ENCODE results near the gene CHIT1. TPM values are rescaled to one million over a fixed set of nuclear protein-coding genes. Genes with fewer than 3 reads are reported as not detected.

Gene CHIT1
- total RNA-seq, 1 donor from 2014 or later = under 0.01 TPM

DNA sequence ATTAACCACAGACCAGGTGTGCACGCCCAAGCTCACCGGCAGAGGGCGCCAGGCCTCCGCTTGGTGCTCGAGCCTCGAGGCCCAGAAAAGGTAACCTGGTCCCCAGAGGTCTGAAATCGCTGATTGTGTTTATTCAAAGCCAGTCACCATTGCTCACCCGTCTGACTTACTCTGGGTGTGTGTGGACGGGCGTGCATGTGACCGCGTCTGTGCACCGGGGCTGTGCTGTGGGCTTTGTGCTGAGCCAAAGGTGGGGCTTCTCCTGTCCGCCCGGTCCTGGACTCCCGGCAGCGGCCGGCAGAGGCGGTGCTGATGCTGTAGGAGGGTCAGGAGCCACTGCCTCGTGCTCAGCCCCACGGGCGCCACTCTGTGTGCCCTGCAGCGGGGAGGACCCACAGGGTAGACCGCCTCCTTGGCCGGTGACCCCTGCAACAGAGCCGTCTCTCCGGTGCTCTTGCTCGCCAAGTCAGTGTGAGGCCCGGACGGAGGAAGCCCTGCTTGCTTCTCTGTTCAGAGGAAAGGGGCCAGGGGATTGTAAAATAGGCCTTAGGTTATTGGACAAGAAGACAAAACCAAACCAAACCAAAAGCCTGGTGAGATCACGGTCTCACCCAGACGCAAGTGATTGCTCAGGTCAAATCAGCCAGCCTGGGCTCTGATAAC lies 43.9 kb upstream of the CHIT1 start:
- Histone ChIP-seq H3K9ac (ENCODE audit: low read depth in 1 of 3, low read length in 3 of 3) (peak overlapping the region; percentile 48 to 83 (median 64)), H3K27me3 (ENCODE audit: control insufficient read depth in 3 of 3, insufficient read depth in 3 of 3, low read length in 3 of 3) (no peaks in the 10 kb centered on the region), H3K4me1 (ENCODE audit: control insufficient read depth in 3 of 3, insufficient read depth in 3 of 3, low read length in 3 of 3) (peaks cover 78 to 90% (median 89%) of the 10 kb centered on the region in 3 donors), H3K27ac (ENCODE audit: low read depth, low read length) (peak overlapping the region; percentile 98), H3K4me3 (ENCODE audit: low read length in 3 of 3) (peak overlapping the region; percentile 45 to 71 (median 62)), H3K9me3 (ENCODE audit: control insufficient read depth in 3 of 3, low read length in 3 of 3) (no peaks in the 10 kb centered on the region), H3K36me3 (ENCODE audit: control insufficient read depth in 3 of 3, insufficient read depth in 3 of 3, low read length in 3 of 3) (no peaks in the 10 kb centered on the region)

DNA sequence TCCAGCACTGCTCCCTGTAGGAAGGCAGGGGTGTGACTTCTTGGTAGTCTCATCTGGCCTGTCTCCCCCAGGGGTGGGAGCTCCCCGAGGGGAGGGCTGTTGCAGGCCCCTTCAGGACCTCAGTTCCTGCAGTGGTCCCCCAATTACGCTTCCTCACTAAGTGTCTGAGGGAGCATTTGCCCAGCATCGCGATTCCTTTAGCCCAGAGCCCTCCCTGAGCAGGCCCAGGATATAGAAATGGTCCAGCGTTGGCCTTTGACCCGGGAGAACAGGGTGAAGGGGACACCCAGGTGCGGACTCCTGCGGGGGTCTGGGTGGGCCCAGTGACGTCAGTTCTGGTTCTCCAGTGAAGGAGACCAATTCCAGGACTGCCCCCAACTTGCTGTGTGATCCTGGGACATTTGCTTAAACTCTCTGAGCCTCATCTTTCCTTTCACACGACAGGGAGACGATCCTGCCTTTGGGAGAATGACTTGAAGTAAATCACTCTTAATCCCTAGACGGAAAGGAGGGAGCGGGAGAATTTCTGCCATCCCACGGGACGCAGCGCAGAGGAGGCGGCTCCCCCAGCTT lies 43.2 kb upstream of the CHIT1 start:
- Histone ChIP-seq H3K9me3 (ENCODE audit: control insufficient read depth in 3 of 3, low read length in 3 of 3) (no peaks in the 10 kb centered on the region), H3K4me1 (ENCODE audit: control insufficient read depth in 3 of 3, insufficient read depth in 3 of 3, low read length in 3 of 3) (peaks cover 75 to 86% (median 86%) of the 10 kb centered on the region in 3 donors), H3K27ac (ENCODE audit: low read depth, low read length) (peak overlapping the region; percentile 98), H3K27me3 (ENCODE audit: control insufficient read depth in 3 of 3, insufficient read depth in 3 of 3, low read length in 3 of 3) (no peaks in the 10 kb centered on the region), H3K9ac (ENCODE audit: low read depth in 1 of 3, low read length in 3 of 3) (peak overlapping the region in 2 of 3 donors; percentile 64 to 83), H3K36me3 (ENCODE audit: control insufficient read depth in 3 of 3, insufficient read depth in 3 of 3, low read length in 3 of 3) (no peaks in the 10 kb centered on the region), H3K4me3 (ENCODE audit: low read length in 3 of 3) (peak overlapping the region in 2 of 3 donors; percentile 45 to 62)

DNA sequence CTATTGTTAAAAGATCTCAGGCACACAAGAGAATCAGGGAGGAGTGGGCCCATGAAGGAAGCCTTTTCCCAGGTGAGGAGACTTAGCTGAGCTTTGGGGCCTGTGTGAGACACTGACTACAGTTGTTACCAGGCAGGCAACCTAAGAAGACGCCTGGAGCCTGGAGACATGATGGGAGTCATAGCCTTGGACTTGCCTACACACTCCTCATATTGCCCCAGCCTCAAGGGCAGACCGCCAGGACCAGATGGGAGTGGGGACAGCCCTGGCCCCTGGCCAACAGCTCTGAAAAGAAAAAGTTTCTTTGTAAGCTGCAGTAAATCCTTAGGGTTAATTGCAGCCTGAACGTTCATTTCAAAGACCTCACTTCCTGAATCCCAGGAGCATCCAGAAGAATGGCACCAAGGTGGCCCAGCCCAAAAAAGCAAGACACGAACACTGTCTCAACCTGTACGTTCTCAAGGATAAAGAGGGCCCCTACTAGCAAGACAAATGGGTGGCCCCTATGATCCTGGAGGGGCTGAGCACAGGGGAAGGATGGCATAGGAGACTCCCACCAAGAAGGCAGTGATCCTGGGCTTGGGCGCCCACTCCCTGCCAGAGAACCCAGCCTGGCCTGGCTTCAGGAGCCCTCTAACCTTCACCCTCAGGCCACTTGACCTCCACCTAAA lies 42.6 kb upstream of the CHIT1 start:
- Histone ChIP-seq H3K27me3 (ENCODE audit: control insufficient read depth in 3 of 3, insufficient read depth in 3 of 3, low read length in 3 of 3) (no peaks in the 10 kb centered on the region), H3K36me3 (ENCODE audit: control insufficient read depth in 3 of 3, insufficient read depth in 3 of 3, low read length in 3 of 3) (no peaks in the 10 kb centered on the region), H3K27ac (ENCODE audit: low read depth, low read length) (no peak overlapping the region), H3K4me1 (ENCODE audit: control insufficient read depth in 3 of 3, insufficient read depth in 3 of 3, low read length in 3 of 3) (peaks cover 71 to 83% (median 82%) of the 10 kb centered on the region in 3 donors), H3K9ac (ENCODE audit: low read depth in 1 of 3, low read length in 3 of 3) (peak overlapping the region in 2 of 3 donors; percentile 21 to 83), H3K4me3 (ENCODE audit: low read length in 3 of 3) (no peak overlapping the region), H3K9me3 (ENCODE audit: control insufficient read depth in 3 of 3, low read length in 3 of 3) (no peaks in the 10 kb centered on the region)

DNA sequence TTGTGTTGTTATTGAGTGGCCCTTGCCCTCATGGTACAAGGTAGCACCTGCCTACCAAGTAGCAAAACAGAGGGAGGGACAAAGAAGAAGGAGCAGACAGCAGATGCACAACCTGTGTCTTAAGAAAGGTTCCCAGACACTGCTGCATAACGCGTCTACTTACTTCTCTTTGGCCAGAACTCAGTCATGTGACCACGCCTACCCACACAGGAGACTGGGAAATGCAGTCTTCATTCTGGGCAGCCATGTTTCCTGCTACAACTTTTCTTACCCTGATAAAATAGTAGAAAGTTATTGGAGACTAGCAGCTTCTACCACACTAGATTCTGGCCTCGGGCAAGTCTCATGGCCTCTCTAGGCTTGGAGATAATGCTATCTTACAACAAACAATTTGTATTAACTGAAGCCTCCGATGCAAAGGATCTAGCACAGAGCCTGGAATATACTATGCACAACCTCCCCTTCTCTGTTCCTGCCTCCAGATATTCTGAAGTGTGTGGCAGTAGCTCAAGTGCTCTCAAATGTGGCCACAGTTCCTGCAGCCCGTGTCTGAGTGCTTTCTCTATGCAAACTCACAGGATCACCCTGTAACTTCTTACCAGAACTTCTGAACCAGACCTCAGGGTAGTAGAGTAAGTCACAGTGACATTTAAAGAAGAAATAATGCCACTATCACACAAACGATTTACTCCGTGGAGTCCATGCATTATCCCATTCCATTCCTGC lies 41.7 kb upstream of the CHIT1 start:
- Histone ChIP-seq H3K36me3 (ENCODE audit: control insufficient read depth in 3 of 3, insufficient read depth in 3 of 3, low read length in 3 of 3) (no peaks in the 10 kb centered on the region), H3K9me3 (ENCODE audit: control insufficient read depth in 3 of 3, low read length in 3 of 3) (no peaks in the 10 kb centered on the region), H3K4me3 (ENCODE audit: low read length in 3 of 3) (peak overlapping the region in 2 of 3 donors; percentile 22 to 41), H3K27ac (ENCODE audit: low read depth, low read length) (peak overlapping the region; percentile 69), H3K9ac (ENCODE audit: low read depth in 1 of 3, low read length in 3 of 3) (peak overlapping the region in 2 of 3 donors; percentile 28 to 69), H3K4me1 (ENCODE audit: control insufficient read depth in 3 of 3, insufficient read depth in 3 of 3, low read length in 3 of 3) (peaks cover 62 to 75% (median 73%) of the 10 kb centered on the region in 3 donors), H3K27me3 (ENCODE audit: control insufficient read depth in 3 of 3, insufficient read depth in 3 of 3, low read length in 3 of 3) (no peaks in the 10 kb centered on the region)

DNA sequence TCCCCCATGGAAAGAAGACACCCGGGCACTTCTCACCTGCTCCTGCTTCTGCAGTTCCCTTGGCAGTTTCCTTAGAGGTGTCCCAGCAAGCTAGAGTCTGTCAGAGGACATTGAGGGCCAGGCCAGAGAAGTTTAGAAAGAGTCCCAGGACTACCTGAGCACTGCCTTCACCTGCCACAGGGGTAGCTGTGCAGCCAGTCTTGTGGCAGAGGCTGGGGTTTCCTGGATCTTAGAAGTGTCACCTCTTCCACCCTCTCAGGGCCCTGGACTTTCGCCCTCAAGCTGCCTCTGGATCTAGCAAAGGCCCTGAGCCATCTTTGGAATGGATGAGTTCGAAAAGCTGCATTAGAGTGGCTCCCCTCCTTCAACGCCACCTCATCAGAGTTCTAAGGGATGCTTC lies 41.0 kb upstream of the CHIT1 start:
- H3K36me3 ChIP-seq (ENCODE audit: control insufficient read depth in 3 of 3, insufficient read depth in 3 of 3, low read length in 3 of 3) = no peaks in the 10 kb centered on the region
- H3K4me1 ChIP-seq (ENCODE audit: control insufficient read depth in 3 of 3, insufficient read depth in 3 of 3, low read length in 3 of 3) = peaks cover 56 to 68% (median 67%) of the 10 kb centered on the region in 3 donors
- no peaks in the 10 kb centered on the region for H3K9me3 ChIP-seq (ENCODE audit: control insufficient read depth in 3 of 3, low read length in 3 of 3)
- peak overlapping the region; percentile 69 for H3K27ac ChIP-seq (ENCODE audit: low read depth, low read length)
- no peaks in the 10 kb centered on the region for H3K27me3 ChIP-seq (ENCODE audit: control insufficient read depth in 3 of 3, insufficient read depth in 3 of 3, low read length in 3 of 3)
- H3K9ac ChIP-seq (ENCODE audit: low read depth in 1 of 3, low read length in 3 of 3) = peak overlapping the region in 2 of 3 donors; percentile 28 to 69
- H3K4me3 ChIP-seq (ENCODE audit: low read length in 3 of 3) = peak overlapping the region in 2 of 3 donors; percentile 22 to 41

DNA sequence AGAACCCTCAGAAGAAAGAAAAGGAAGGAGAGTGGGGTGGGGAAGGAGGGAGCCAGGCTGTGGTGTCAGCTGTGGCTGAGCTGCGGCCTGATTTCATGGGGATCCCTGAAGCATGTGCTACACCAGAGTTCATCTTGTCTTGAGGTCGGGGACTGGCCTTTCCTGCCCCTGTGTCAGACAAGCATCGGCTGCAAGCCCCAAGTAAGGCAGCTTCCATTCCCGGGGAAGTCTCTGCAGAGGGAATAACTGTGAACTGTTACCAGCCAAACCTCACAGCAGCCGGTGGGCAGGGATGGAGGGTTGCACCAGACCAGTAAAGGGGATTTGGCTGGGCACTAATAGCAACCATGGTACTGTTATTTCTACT lies 40.2 kb upstream of the CHIT1 start:
- Histone ChIP-seq H3K4me1 (ENCODE audit: control insufficient read depth in 3 of 3, insufficient read depth in 3 of 3, low read length in 3 of 3) (peaks cover 49 to 60% (median 59%) of the 10 kb centered on the region in 3 donors), H3K27ac (ENCODE audit: low read depth, low read length) (peak overlapping the region; percentile 69)

DNA sequence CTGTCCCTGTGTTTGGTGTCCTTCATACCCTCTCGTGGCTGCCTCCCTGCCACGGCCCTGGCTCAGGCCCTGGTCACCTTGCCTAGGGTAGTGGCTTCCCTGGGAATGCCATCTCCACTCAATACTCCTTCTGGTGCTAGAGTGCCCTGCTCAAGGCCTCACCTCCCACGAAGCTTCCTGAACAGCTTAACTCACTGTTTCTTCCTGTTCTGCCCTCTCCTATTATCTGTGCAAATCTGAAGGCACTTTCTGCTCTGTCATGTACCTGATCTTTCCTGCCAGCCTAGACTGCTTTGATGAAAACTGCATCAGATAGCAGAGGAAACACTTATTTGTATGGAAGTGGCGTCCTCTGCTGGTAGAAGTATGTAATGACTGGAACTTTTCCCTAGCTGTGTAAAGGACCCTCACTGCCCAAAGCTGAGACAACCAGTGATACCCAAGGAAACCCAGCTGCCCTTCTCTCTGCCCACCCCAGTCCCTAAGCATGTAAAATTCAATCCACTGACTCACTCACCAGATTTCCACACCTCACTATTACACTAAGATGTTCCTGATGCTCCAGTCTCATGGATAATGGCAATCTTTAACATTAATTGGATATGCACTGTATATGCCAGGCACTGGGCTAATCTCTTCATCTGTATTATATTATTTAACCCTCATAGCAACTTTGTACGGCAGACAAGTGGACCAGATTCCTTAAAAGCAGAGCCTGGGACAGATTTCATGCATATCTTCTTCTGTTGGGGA lies 39.6 kb upstream of the CHIT1 start:
- Histone ChIP-seq H3K4me1 (ENCODE audit: control insufficient read depth in 3 of 3, insufficient read depth in 3 of 3, low read length in 3 of 3) (peaks cover 44 to 55% (median 54%) of the 10 kb centered on the region in 3 donors), H3K27ac (ENCODE audit: low read depth, low read length) (peak overlapping the region; percentile 84), H3K27me3 (ENCODE audit: control insufficient read depth in 3 of 3, insufficient read depth in 3 of 3, low read length in 3 of 3) (no peaks in the 10 kb centered on the region), H3K36me3 (ENCODE audit: control insufficient read depth in 3 of 3, insufficient read depth in 3 of 3, low read length in 3 of 3) (no peaks in the 10 kb centered on the region), H3K4me3 (ENCODE audit: low read length in 3 of 3) (no peak overlapping the region), H3K9ac (ENCODE audit: low read depth in 1 of 3, low read length in 3 of 3) (peak overlapping the region in 2 of 3 donors; percentile 14 to 55), H3K9me3 (ENCODE audit: control insufficient read depth in 3 of 3, low read length in 3 of 3) (no peaks in the 10 kb centered on the region)

More for the DNA sequence above, 40.2 kb upstream of the CHIT1 start:
- Histone ChIP-seq H3K9ac (ENCODE audit: low read depth in 1 of 3, low read length in 3 of 3) (peak overlapping the region in 1 of 3 donors; percentile 28), H3K36me3 (ENCODE audit: control insufficient read depth in 3 of 3, insufficient read depth in 3 of 3, low read length in 3 of 3) (no peaks in the 10 kb centered on the region), H3K9me3 (ENCODE audit: control insufficient read depth in 3 of 3, low read length in 3 of 3) (no peaks in the 10 kb centered on the region), H3K27me3 (ENCODE audit: control insufficient read depth in 3 of 3, insufficient read depth in 3 of 3, low read length in 3 of 3) (no peaks in the 10 kb centered on the region), H3K4me3 (ENCODE audit: low read length in 3 of 3) (no peak overlapping the region)

DNA sequence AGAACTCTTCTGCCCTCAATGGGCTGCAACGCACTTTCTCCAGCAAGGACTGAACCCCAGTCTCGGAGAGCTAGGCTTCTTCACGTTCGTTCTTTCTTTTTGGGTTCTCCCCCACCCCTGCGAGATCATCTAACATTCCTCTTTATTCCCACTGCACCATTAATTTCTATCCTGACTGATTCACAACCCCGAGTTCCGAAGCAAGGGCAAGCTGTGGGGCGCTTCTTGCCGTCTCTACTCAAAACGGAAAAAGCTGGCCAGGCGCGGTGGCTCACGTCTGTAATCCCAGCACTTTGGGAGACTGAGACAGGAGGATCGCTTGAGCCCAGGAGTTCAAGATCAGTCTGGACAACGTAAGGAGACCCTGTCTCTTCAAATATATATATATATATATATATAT lies 38.4 kb upstream of the CHIT1 start:
- Histone ChIP-seq H3K27ac (ENCODE audit: low read depth, low read length) (peak overlapping the region; percentile 78), H3K9ac (ENCODE audit: low read depth in 1 of 3, low read length in 3 of 3) (peak overlapping the region; percentile 93 to 94 (median 94)), H3K9me3 (ENCODE audit: control insufficient read depth in 3 of 3, low read length in 3 of 3) (no peaks in the 10 kb centered on the region), H3K27me3 (ENCODE audit: control insufficient read depth in 3 of 3, insufficient read depth in 3 of 3, low read length in 3 of 3) (no peaks in the 10 kb centered on the region), H3K4me1 (ENCODE audit: control insufficient read depth in 3 of 3, insufficient read depth in 3 of 3, low read length in 3 of 3) (peaks cover 33 to 43% (median 42%) of the 10 kb centered on the region in 3 donors), H3K36me3 (ENCODE audit: control insufficient read depth in 3 of 3, insufficient read depth in 3 of 3, low read length in 3 of 3) (no peaks in the 10 kb centered on the region), H3K4me3 (ENCODE audit: low read length in 3 of 3) (peak overlapping the region; percentile 92 to 96 (median 94))

DNA sequence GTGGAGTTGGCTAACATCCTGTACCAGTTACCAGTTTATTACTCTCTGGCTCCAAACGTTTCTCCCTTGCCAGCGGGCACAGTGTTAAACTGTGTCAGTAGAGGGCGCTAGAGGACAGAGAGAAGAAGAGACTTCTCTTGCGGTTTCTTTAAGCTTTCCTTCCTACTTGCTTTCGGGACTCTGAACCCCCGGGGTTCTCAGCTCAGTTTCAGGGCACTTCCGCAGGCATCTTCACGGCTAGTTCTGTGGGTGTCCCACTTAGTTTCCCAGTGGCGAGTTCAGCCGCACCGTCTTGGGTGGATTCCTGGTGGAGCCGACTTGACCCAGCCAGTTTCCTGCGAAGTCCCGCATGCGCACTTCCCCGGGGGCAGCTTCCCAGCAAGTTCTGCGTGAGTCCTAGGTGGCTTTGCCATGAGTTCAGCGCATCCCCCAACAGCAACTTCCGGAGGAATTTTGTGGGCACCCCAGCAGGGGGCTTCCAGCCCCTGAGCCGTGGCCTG lies 37.9 kb upstream of the CHIT1 start:
- Histone ChIP-seq H3K27ac (ENCODE audit: low read depth, low read length) (peak overlapping the region; percentile 78), H3K4me1 (ENCODE audit: control insufficient read depth in 3 of 3, insufficient read depth in 3 of 3, low read length in 3 of 3) (peaks cover 28 to 38% (median 37%) of the 10 kb centered on the region in 3 donors), H3K9me3 (ENCODE audit: control insufficient read depth in 3 of 3, low read length in 3 of 3) (no peaks in the 10 kb centered on the region), H3K9ac (ENCODE audit: low read depth in 1 of 3, low read length in 3 of 3) (peak overlapping the region; percentile 93 to 94 (median 94)), H3K27me3 (ENCODE audit: control insufficient read depth in 3 of 3, insufficient read depth in 3 of 3, low read length in 3 of 3) (no peaks in the 10 kb centered on the region), H3K36me3 (ENCODE audit: control insufficient read depth in 3 of 3, insufficient read depth in 3 of 3, low read length in 3 of 3) (no peaks in the 10 kb centered on the region), H3K4me3 (ENCODE audit: low read length in 3 of 3) (peak overlapping the region; percentile 92 to 96 (median 94))
